ENCODE data around the gene DKK1.
"Not testable (repeated sequence)": the region's sequence is repeated elsewhere in the genome, so short reads cannot be mapped to it uniquely, and the experiment has no call there.

DKK1 gene

GRCh38 chr10:52318136-52318701 lies 4.1 kb downstream of the DKK1 start:
- DNase-seq (ENCODE audit: low read depth, low spot score): no peak

GRCh38 chr10:52318822-52319464 lies 4.9 kb downstream of the DKK1 start:
- DNase-seq (ENCODE audit: low read depth, low spot score): no peak

- DNase-seq (ENCODE audit: low read depth, low spot score): no peak
Observed at GRCh38 chr10:52319926-52320325, 5.8 kb downstream of the DKK1 start.

- DNase-seq (ENCODE audit: low read depth, low spot score): no peak
Observed at GRCh38 chr10:52322323-52322722, 8.2 kb downstream of the DKK1 start.

- no peak for DNase-seq (ENCODE audit: low read depth, low spot score)
Observed at GRCh38 chr10:52322936-52323335, 8.9 kb downstream of the DKK1 start.

GRCh38 chr10:52326382-52326781 lies 12.3 kb downstream of the DKK1 start:
- no peak for DNase-seq (ENCODE audit: low read depth, low spot score)

GRCh38 chr10:52331638-52332364 lies 17.7 kb downstream of the DKK1 start:
- no peak for DNase-seq (ENCODE audit: low read depth, low spot score)

GRCh38 chr10:52332815-52333214 lies 18.7 kb downstream of the DKK1 start:
- no peak for DNase-seq (ENCODE audit: low read depth, low spot score)

- DNase-seq (ENCODE audit: low read depth, low spot score): no peak
Observed at GRCh38 chr10:52334595-52334994, 20.5 kb downstream of the DKK1 start.

GRCh38 chr10:52335665-52336064 lies 21.6 kb downstream of the DKK1 start:
- no peak for DNase-seq (ENCODE audit: low read depth, low spot score)

- no peak for DNase-seq (ENCODE audit: low read depth, low spot score)
Observed at GRCh38 chr10:52337225-52337624, 23.1 kb downstream of the DKK1 start.

- no peak for DNase-seq (ENCODE audit: low read depth, low spot score)
Observed at GRCh38 chr10:52343439-52343838, 29.4 kb downstream of the DKK1 start.

- no peak for DNase-seq (ENCODE audit: low read depth, low spot score)
Observed at GRCh38 chr10:52346394-52347326, 32.6 kb downstream of the DKK1 start.

GRCh38 chr10:52347327-52347667 lies 33.2 kb downstream of the DKK1 start:
- DNase-seq (ENCODE audit: low read depth, low spot score): no peak

- no peak for DNase-seq (ENCODE audit: low read depth, low spot score)
Observed at GRCh38 chr10:52348037-52348564, 34.0 kb downstream of the DKK1 start.

- no peak for DNase-seq (ENCODE audit: low read depth, low spot score)
Observed at GRCh38 chr10:52351914-52352330, 37.8 kb downstream of the DKK1 start.

GRCh38 chr10:52353205-52353604 lies 39.1 kb downstream of the DKK1 start:
- DNase-seq (ENCODE audit: low read depth, low spot score): no peak

GRCh38 chr10:52353960-52354394 lies 39.9 kb downstream of the DKK1 start:
- DNase-seq (ENCODE audit: low read depth, low spot score): no peak

- no peak for DNase-seq (ENCODE audit: low read depth, low spot score)
Observed at GRCh38 chr10:52357971-52358370, 43.9 kb downstream of the DKK1 start.

GRCh38 chr10:52359441-52359840 lies 45.4 kb downstream of the DKK1 start:
- no peak for DNase-seq (ENCODE audit: low read depth, low spot score)

GRCh38 chr10:52365547-52366432 lies 51.7 kb downstream of the DKK1 start:
- not testable (repeated sequence) for DNase-seq (ENCODE audit: low read depth, low spot score)

Data from iPS DF 19.7 (cell line).